SK-N-SH treated with all-trans-retinoic acid at 6 μM for 48 hours (cell line): ENCODE results near the gene PPP4R4.

ENCODE experiments used
- GLIS3 ChIP-seq: fragments of 250-450 bp; sonication (Bioruptor Pico); IDR thresholded peaks from 2 replicates; pipeline ENCODE4 v1.5.0; 2020; ENCODE audit warnings: mild to moderate bottlenecking, moderate library complexity
- ISL1 ChIP-seq: fragments of 250-450 bp; sonication (Bioruptor Pico); IDR thresholded peaks from 2 replicates; pipeline ENCODE4 v2.1.2; 2022; ENCODE audit warnings: mild to moderate bottlenecking, moderate library complexity
- OSR1 ChIP-seq: fragments of 250-450 bp; sonication (Bioruptor Pico); IDR thresholded peaks from 2 replicates; pipeline ENCODE4 v1.8.0; 2022; ENCODE audit warnings: moderate library complexity, mild to moderate bottlenecking, inconsistent platforms
- RARB ChIP-seq: fragments of 250-450 bp; sonication (Bioruptor Pico); IDR thresholded peaks from 2 replicates; pipeline ENCODE4 v1.8.0; 2021; ENCODE audit warnings: mild to moderate bottlenecking, moderate library complexity
- SNAI2 ChIP-seq: fragments of 250-450 bp; sonication (Bioruptor Pico); IDR thresholded peaks from 2 replicates; pipeline ENCODE4 v1.5.0; 2020; ENCODE audit warnings: mild to moderate bottlenecking, moderate library complexity
- ZFP3 ChIP-seq: fragments of 250-450 bp; sonication (Bioruptor Pico); IDR thresholded peaks from 2 replicates; pipeline ENCODE4 v1.5.0; 2020; ENCODE audit warnings: mild to moderate bottlenecking, moderate library complexity
- TF ChIP-seq, protein P1 (sequence below): fragments of 250-450 bp; sonication (Bioruptor Pico); IDR thresholded peaks from 2 replicates; pipeline ENCODE4 v1.8.0; 2020; ENCODE audit warnings: mild to moderate bottlenecking, moderate library complexity, borderline replicate concordance

DNA sequence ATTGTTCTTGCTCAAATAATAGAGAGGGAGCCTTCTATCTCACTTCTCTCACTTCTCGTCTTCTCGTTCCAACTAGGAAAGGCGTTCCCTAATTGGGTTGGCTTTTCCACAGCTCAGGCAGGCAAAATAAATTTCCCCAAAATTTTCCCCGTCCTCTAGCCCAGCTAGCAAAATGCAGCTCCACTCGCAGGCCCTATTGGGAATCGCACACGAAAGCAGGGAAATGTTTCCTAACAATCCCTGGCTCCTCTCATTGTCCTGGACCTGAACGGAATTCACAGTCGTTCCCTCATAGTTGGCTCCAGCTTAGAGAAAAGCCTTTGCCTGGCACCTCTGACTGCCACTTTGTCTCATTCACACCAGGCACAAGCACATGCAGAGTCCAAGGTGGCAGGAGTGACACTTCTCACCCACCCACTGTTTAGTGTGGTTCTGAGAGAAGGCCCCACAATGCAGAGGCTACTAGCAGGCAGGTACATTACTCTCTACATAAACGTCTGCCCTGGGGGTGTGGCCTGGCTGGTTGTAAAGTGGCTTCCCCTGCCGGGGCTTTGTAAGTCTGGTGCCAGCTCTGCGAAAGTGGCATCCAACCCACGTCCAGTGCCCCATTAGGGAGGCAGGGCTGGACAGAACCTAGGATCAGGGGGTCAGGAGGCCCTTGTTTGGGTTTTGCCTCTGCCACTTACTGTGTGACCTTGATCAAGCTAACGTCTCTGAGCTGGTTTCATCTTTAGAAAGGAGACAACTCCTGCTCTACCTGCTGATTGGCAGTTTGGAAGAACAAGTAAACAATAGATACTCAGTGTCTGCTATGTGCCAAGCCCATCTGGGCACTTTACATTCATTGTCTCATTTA lies 114.7 kb downstream of the PPP4R4 start:
- TF ChIP-seq, protein P1, sequence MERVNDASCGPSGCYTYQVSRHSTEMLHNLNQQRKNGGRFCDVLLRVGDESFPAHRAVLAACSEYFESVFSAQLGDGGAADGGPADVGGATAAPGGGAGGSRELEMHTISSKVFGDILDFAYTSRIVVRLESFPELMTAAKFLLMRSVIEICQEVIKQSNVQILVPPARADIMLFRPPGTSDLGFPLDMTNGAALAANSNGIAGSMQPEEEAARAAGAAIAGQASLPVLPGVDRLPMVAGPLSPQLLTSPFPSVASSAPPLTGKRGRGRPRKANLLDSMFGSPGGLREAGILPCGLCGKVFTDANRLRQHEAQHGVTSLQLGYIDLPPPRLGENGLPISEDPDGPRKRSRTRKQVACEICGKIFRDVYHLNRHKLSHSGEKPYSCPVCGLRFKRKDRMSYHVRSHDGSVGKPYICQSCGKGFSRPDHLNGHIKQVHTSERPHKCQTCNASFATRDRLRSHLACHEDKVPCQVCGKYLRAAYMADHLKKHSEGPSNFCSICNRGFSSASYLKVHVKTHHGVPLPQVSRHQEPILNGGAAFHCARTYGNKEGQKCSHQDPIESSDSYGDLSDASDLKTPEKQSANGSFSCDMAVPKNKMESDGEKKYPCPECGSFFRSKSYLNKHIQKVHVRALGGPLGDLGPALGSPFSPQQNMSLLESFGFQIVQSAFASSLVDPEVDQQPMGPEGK = no peak
- TF ChIP-seq ZFP3 = no peak
- no peak for TF ChIP-seq GLIS3 (CRISPR knock-in tag)
- TF ChIP-seq SNAI2 = no peak
- no peak for TF ChIP-seq ISL1 (CRISPR knock-in tag)
- TF ChIP-seq RARB (CRISPR knock-in tag) = no peak
- no peak for TF ChIP-seq OSR1 (CRISPR knock-in tag)
